K562 (cell line): Measurements from ENCODE around the gene NRXN3. TPM values are rescaled to one million over a fixed set of nuclear protein-coding genes. Genes with fewer than 3 reads are reported as not detected.

Experiments
- ADNP ChIP-seq: fragments of 200-800 bp; sonication (Bioruptor generic); IDR thresholded peaks from 2 replicates; pipeline ENCODE4 v1.6.1; 2016; ENCODE audit warnings: missing genetic modification characterization, missing compliant biosample characterization
- ARID1B ChIP-seq: fragments of 450-650 bp; IDR thresholded peaks from 2 replicates; pipeline ENCODE4 v1.6.1; 2016; ENCODE audit warnings: antibody characterized with exemption, mild to moderate bottlenecking, inconsistent platforms
- BMI1 ChIP-seq: fragments of 150-350 bp; IDR thresholded peaks from 2 replicates; pipeline ENCODE4 v1.6.1; 2014; ENCODE audit warnings: low read length
- EZH2 ChIP-seq: IDR thresholded peaks from 2 replicates; pipeline ENCODE4 v1.6.1; 2012; ENCODE audit warnings: low read depth, mild to moderate bottlenecking, inconsistent platforms, low read length, borderline replicate concordance
- HDAC3 ChIP-seq: fragments of 450-650 bp; IDR thresholded peaks from 2 replicates; pipeline ENCODE4 v1.6.1; 2018; ENCODE audit warnings: borderline replicate concordance, mild to moderate bottlenecking, moderate library complexity; ENCODE audit not compliant: partially characterized antibody
- HMGN3 ChIP-seq: IDR thresholded peaks from 2 replicates; pipeline ENCODE4 v1.6.1; 2011; ENCODE audit warnings: borderline replicate concordance, low read depth, mild to moderate bottlenecking, mixed read lengths, low read length; ENCODE audit not compliant: insufficient read length; ENCODE audit errors: extremely low read depth
- HSF4 ChIP-seq: fragments of 250-450 bp; sonication (Bioruptor Pico); IDR thresholded peaks from 2 replicates; pipeline ENCODE4 v2.1.2; 2022; ENCODE audit warnings: mild to moderate bottlenecking, moderate library complexity, borderline replicate concordance
- MEF2D ChIP-seq: conservative IDR thresholded peaks from 2 replicates; pipeline ENCODE4 v1.6.1; 2016; ENCODE audit warnings: low read depth, missing genetic modification characterization, missing compliant biosample characterization
- MXI1 ChIP-seq: IDR thresholded peaks from 2 replicates; pipeline ENCODE4 v1.6.1; 2011; ENCODE audit warnings: low read depth, mild to moderate bottlenecking, improper control_type of control experiment, low read length
- NR2C1 ChIP-seq, 2 experiments: fragments of 450-650 bp; IDR thresholded peaks; 2 replicates each; pipeline ENCODE4 v1.6.1; 2017; ENCODE audit warnings: mild to moderate bottlenecking in 2 of 2, antibody characterized with exemption in 1 of 2, inconsistent platforms in 1 of 2, missing compliant biosample characterization in 1 of 2, missing genetic modification characterization in 1 of 2
- OTX1 ChIP-seq: fragments of 450-650 bp; formaldehyde crosslinking; IDR thresholded peaks from 2 replicates; pipeline ENCODE4 v1.4.0; 2022; ENCODE audit warnings: mild to moderate bottlenecking
- SMAD2 ChIP-seq: fragments of 150-350 bp; IDR thresholded peaks from 2 replicates; pipeline ENCODE4 v1.6.1; 2014; ENCODE audit warnings: low read depth, mild to moderate bottlenecking, low read length
- TCF3 ChIP-seq: sonication (generic); formaldehyde crosslinking; IDR thresholded peaks from 2 replicates; pipeline ENCODE4 v1.4.0; 2020; ENCODE audit warnings: mild to moderate bottlenecking, missing genetic modification reagents
- TEAD4 ChIP-seq, 2 experiments: sonication (generic) in 1 of 2; formaldehyde crosslinking in 1 of 2; IDR thresholded peaks; 2 replicates each; pipeline versions ENCODE4 v1.6.1 to v1.8.0; 2012 to 2022; ENCODE audit warnings: borderline replicate concordance in 1 of 2, inconsistent platforms in 1 of 2, low read length in 1 of 2, mild to moderate bottlenecking in 1 of 2, missing genetic modification reagents in 1 of 2
- WHSC1 ChIP-seq: IDR thresholded peaks from one replicate; pipeline ENCODE4 v1.6.1; 2012; ENCODE audit warnings: low read length, control low read depth, inconsistent platforms
- ZNF347 ChIP-seq: fragments of 450-650 bp; formaldehyde crosslinking; IDR thresholded peaks from 2 replicates; pipeline ENCODE4 v1.4.0; 2020; ENCODE audit warnings: low read depth, mild to moderate bottlenecking, moderate library complexity
- ZNF766 ChIP-seq: fragments of 200-800 bp; sonication (Bioruptor generic); conservative IDR thresholded peaks from 2 replicates; pipeline ENCODE4 v1.6.1; 2016; ENCODE audit warnings: missing genetic modification characterization, missing compliant biosample characterization
- ZNF79 ChIP-seq: fragments of 250-450 bp; sonication (Bioruptor Pico); IDR thresholded peaks from 2 replicates; pipeline ENCODE4 v1.4.0; 2020; ENCODE audit warnings: low read depth, mild to moderate bottlenecking, moderate library complexity
- polyA plus RNA-seq, 8 experiments: library from polyadenylated mRNA; depleted of rRNA in 4 of 8; stranded (reverse) in 5 of 8; unstranded in 3 of 8; fragments of >200 nt; fragmentation: Nextera tagmentation in 2 of 8; fragmentation: Illumina TruSeq in 1 of 8; extraction: Ambion mirVana in 2 of 8; extraction: Trizol in 1 of 8; gene quantifications; 2 replicates each; pipeline versions ENCODE4 v1.2.1 to v1.2.3, GENCODE V29; 2011 to 2014; ENCODE audit warnings: inconsistent platforms in 1 of 8, missing spikeins in 1 of 8
- total RNA-seq, 7 experiments: library from RNA; depleted of rRNA in 6 of 7; stranded (reverse); fragments of >200 nt in 6 of 7; fragmentation: Illumina TruSeq in 2 of 7; extraction: Trizol in 2 of 7; gene quantifications; 2 replicates each; pipeline versions ENCODE4 v1.2.1 to v1.2.3, GENCODE V29; 2011 to 2021; ENCODE audit warnings: low replicate concordance in 1 of 7
- TF ChIP-seq, protein P1 (sequence below): fragments of 450-650 bp; IDR thresholded peaks from 2 replicates; pipeline ENCODE4 v1.6.1; 2016; ENCODE audit warnings: mild to moderate bottlenecking
- TF ChIP-seq, protein P2 (sequence below): sonication (generic); formaldehyde crosslinking; IDR thresholded peaks from 2 replicates; pipeline ENCODE4 v1.8.1; 2023; ENCODE audit warnings: mild to moderate bottlenecking, missing genetic modification reagents
- TF ChIP-seq, protein P3 (sequence below), 2 experiments: fragments of 450-650 bp; conservative IDR thresholded peaks; 2 replicates each; pipeline ENCODE4 v1.6.1; 2017; ENCODE audit warnings: mild to moderate bottlenecking in 2 of 2, moderate library complexity in 2 of 2
- TF ChIP-seq, protein P4 (sequence below): fragments of 450-650 bp; formaldehyde crosslinking; IDR thresholded peaks from 2 replicates; pipeline ENCODE4 v1.4.0; 2022; ENCODE audit warnings: missing genetic modification characterization

Gene NRXN3
- total and polyA plus RNA-seq, 9 of the 15 experiments (the other 6 are each of a cell fraction or from before 2014, with no cell fraction given) = 0.09 TPM; not detected in 8

DNA sequence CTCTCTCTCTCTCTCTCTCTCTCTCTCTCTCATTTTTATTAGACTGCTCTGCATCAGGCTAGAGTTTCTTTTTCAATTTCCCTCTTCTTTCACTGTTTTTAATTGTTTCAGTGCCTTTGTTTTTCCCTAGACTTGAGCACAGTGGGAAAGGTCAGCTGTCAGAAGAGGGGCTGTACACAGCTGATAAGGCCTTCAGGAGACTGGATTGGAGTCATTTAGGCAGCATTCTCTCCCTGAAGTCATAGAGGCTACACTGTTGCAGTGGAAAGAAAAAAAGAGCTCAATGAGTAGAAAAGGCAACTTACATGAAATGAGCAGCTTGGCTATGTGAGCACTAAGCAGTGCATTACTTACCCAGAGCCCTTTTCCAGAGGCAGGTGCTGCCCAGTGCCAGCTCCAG lies 456.9 kb downstream of the NRXN3 start (continued):
- TF ChIP-seq, protein P1, sequence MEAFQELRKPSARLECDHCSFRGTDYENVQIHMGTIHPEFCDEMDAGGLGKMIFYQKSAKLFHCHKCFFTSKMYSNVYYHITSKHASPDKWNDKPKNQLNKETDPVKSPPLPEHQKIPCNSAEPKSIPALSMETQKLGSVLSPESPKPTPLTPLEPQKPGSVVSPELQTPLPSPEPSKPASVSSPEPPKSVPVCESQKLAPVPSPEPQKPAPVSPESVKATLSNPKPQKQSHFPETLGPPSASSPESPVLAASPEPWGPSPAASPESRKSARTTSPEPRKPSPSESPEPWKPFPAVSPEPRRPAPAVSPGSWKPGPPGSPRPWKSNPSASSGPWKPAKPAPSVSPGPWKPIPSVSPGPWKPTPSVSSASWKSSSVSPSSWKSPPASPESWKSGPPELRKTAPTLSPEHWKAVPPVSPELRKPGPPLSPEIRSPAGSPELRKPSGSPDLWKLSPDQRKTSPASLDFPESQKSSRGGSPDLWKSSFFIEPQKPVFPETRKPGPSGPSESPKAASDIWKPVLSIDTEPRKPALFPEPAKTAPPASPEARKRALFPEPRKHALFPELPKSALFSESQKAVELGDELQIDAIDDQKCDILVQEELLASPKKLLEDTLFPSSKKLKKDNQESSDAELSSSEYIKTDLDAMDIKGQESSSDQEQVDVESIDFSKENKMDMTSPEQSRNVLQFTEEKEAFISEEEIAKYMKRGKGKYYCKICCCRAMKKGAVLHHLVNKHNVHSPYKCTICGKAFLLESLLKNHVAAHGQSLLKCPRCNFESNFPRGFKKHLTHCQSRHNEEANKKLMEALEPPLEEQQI = no peak
- TF ChIP-seq TCF3 (CRISPR knock-in tag) (no peak), ZNF347 (no peak), WHSC1 (no peak), ZNF79 (no peak), HMGN3 (no peak), ZNF766 (CRISPR knock-in tag) (no peak), BMI1 (no peak), OTX1 (CRISPR knock-in tag) (no peak), MEF2D (tag) (no peak), ARID1B (peak; percentile 51), NR2C1 (IDR thresholded peaks at IDR 0.05) (no peak), NR2C1 (tag; IDR thresholded peaks at IDR 0.05) (no peak), EZH2 (no peak), HDAC3 (no peak), SMAD2 (no peak), ADNP (tag) (no peak), HSF4 (CRISPR knock-in tag) (no peak), MXI1 (no peak), TEAD4 (IDR thresholded peaks at IDR 0.05; ENCODE audit: low read length) (peak; percentile 11; the same call in 1 of the 2 replicates), TEAD4 (CRISPR knock-in tag; IDR thresholded peaks at IDR 0.05; ENCODE audit: borderline replicate concordance) (no peak)
- TF ChIP-seq, protein P2, sequence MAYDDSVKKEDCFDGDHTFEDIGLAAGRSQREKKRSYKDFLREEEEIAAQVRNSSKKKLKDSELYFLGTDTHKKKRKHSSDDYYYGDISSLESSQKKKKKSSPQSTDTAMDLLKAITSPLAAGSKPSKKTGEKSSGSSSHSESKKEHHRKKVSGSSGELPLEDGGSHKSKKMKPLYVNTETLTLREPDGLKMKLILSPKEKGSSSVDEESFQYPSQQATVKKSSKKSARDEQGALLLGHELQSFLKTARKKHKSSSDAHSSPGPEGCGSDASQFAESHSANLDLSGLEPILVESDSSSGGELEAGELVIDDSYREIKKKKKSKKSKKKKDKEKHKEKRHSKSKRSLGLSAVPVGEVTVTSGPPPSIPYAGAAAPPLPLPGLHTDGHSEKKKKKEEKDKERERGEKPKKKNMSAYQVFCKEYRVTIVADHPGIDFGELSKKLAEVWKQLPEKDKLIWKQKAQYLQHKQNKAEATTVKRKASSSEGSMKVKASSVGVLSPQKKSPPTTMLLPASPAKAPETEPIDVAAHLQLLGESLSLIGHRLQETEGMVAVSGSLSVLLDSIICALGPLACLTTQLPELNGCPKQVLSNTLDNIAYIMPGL (CRISPR knock-in tag) = no peak
- TF ChIP-seq, protein P3, sequence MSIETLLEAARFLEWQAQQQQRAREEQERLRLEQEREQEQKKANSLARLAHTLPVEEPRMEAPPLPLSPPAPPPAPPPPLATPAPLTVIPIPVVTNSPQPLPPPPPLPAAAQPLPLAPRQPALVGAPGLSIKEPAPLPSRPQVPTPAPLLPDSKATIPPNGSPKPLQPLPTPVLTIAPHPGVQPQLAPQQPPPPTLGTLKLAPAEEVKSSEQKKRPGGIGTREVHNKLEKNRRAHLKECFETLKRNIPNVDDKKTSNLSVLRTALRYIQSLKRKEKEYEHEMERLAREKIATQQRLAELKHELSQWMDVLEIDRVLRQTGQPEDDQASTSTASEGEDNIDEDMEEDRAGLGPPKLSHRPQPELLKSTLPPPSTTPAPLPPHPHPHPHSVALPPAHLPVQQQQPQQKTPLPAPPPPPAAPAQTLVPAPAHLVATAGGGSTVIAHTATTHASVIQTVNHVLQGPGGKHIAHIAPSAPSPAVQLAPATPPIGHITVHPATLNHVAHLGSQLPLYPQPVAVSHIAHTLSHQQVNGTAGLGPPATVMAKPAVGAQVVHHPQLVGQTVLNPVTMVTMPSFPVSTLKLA (conservative IDR thresholded peaks at IDR 0.05) = no peak
- TF ChIP-seq, protein P4, sequence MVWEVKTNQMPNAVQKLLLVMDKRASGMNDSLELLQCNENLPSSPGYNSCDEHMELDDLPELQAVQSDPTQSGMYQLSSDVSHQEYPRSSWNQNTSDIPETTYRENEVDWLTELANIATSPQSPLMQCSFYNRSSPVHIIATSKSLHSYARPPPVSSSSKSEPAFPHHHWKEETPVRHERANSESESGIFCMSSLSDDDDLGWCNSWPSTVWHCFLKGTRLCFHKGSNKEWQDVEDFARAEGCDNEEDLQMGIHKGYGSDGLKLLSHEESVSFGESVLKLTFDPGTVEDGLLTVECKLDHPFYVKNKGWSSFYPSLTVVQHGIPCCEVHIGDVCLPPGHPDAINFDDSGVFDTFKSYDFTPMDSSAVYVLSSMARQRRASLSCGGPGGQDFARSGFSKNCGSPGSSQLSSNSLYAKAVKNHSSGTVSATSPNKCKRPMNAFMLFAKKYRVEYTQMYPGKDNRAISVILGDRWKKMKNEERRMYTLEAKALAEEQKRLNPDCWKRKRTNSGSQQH (CRISPR knock-in tag) = peak; percentile 41; the same call in 1 of the 2 replicates
